LoVo (cell line): ENCODE measurements around the gene HOXA7.

Experiments used
- DNase-seq: peaks from one replicate; pipeline ENCODE4 v3.0.0-alpha.2; 2016; ENCODE audit warnings: low spot score

HOXA7 gene

GRCh38 chr7:27147199-27148030 lies 9.1 kb downstream of the HOXA7 start, which contains the start of gene HOXA6:
HOXA6 (minus strand) TSS chr7:27147774; CDS start chr7:27147749, 25 bp downstream.
- DNase-seq: no peak

- no peak for DNase-seq
Observed at GRCh38 chr7:27146491-27147198, 9.8 kb downstream of the HOXA7 start.

- DNase-seq: no peak
Observed at GRCh38 chr7:27145914-27146412, 10.5 kb downstream of the HOXA7 start.

GRCh38 chr7:27145165-27145913 lies 11.1 kb downstream of the HOXA7 start:
- no peak for DNase-seq

- DNase-seq: no peak
Observed at GRCh38 chr7:27144781-27145164, 11.7 kb downstream of the HOXA7 start.

GRCh38 chr7:27143950-27144780 lies 12.3 kb downstream of the HOXA7 start:
- no peak for DNase-seq

- no peak for DNase-seq
Observed at GRCh38 chr7:27143023-27143949, 13.2 kb downstream of the HOXA7 start, which contains the start of gene HOXA5. HOXA5 (minus strand) TSS chr7:27143681; CDS start chr7:27143607, 74 bp downstream.

- DNase-seq: no peak
Observed at GRCh38 chr7:27142580-27143022, 13.9 kb downstream of the HOXA7 start.

GRCh38 chr7:27141923-27142579 lies 14.4 kb downstream of the HOXA7 start:
- no peak for DNase-seq

GRCh38 chr7:27141137-27141922 lies 15.1 kb downstream of the HOXA7 start:
- DNase-seq: no peak

GRCh38 chr7:27140126-27140857 lies 16.2 kb downstream of the HOXA7 start:
- peak; percentile 56 for DNase-seq

GRCh38 chr7:27139334-27140125 lies 16.9 kb downstream of the HOXA7 start:
- DNase-seq: no peak

- DNase-seq: no peak
Observed at GRCh38 chr7:27138985-27139333, 17.5 kb downstream of the HOXA7 start.

- DNase-seq: no peak
Observed at GRCh38 chr7:27138472-27138871, 18.0 kb downstream of the HOXA7 start.

- no peak for DNase-seq
Observed at GRCh38 chr7:27137640-27138315, 18.7 kb downstream of the HOXA7 start.

- DNase-seq: peak; percentile 64
Observed at GRCh38 chr7:27134392-27134791, 22.1 kb downstream of the HOXA7 start.
